Endothelial cell of umbilical vein (primary cell): ENCODE results near the gene MCF2L. TPM values are rescaled to one million over a fixed set of nuclear protein-coding genes. Genes with fewer than 3 reads are reported as not detected.

Experiments
- BruUV-seq: library from RNA; stranded (reverse); fragments of 400-500 nt; replicated peaks from 2 replicates; lab custom pipeline; 2021; lab: Mats Ljungman, UMichigan
- CTCF ChIA-PET: fragments of 300-600, 350-600 bp; sonication (Branson Sonifier 250); formaldehyde crosslinking; loops from one replicate; lab custom pipeline; 2021; ENCODE audit warnings: antibody characterized with exemption, inconsistent platforms; lab: Charles Lee
- POLR2A ChIA-PET: fragments of 300-600, 350-600 bp; sonication (Branson Sonifier 250); formaldehyde crosslinking; loops from one replicate; lab custom pipeline; 2021; ENCODE audit warnings: antibody characterized with exemption, inconsistent platforms; lab: Charles Lee
- DNase-seq: peaks from one replicate; pipeline ENCODE4 v3.0.0-alpha.2; 2011; ENCODE audit warnings: low read depth, low spot score
- FAIRE-seq: peaks from 2 replicates; lab custom pipeline; 2011; peaks lifted over from hg19 to GRCh38; lab: Jason Lieb, UNC
- H2AFZ ChIP-seq: 2 replicates; pipeline ENCODE4 v1.6.0; 2012; ENCODE audit warnings: low read depth, low read length, control low read depth, inconsistent platforms
- H3K27ac ChIP-seq: 2 replicates; pipeline ENCODE4 v1.5.1; 2011; ENCODE audit warnings: low read depth, mild to moderate bottlenecking, control low read depth, low read length, moderate library complexity; ENCODE audit not compliant: insufficient read depth
- H3K27me3 ChIP-seq, 2 experiments: 2 replicates each; pipeline versions ENCODE4 v1.6.0 to v1.6.1; 2011; ENCODE audit warnings: low read length in 2 of 2, mixed read lengths in 1 of 2; ENCODE audit not compliant: control insufficient read depth in 2 of 2, insufficient read depth in 2 of 2
- H3K36me3 ChIP-seq, 2 experiments: 2 replicates in 1 of 2; 3 replicates in 1 of 2; pipeline ENCODE4 v1.5.1; 2011; ENCODE audit warnings: low read length in 2 of 2, mild to moderate bottlenecking in 1 of 2, moderate library complexity in 1 of 2; ENCODE audit not compliant: control insufficient read depth in 2 of 2, insufficient read depth in 2 of 2; ENCODE audit errors: extremely low read depth in 1 of 2
- H3K4me1 ChIP-seq: 3 replicates; pipeline ENCODE4 v1.5.1; 2011; ENCODE audit warnings: mild to moderate bottlenecking, low read length; ENCODE audit not compliant: control insufficient read depth, insufficient read depth; ENCODE audit errors: extremely low read depth
- H3K4me2 ChIP-seq: 2 replicates; pipeline ENCODE4 v1.6.1; 2011; ENCODE audit warnings: low read length, control low read depth, mixed read lengths; ENCODE audit not compliant: insufficient read depth
- H3K4me3 ChIP-seq, 3 experiments: fragments of 200-600 bp in 1 of 3; sonication (generic), shearing (Covaris generic) in 1 of 3; replicated peaks in 1 of 3; 2 replicates each; pipeline ENCODE4 v1.5.1; 2011 to 2016; ENCODE audit warnings: control low read depth in 3 of 3, low read length in 3 of 3, mild to moderate bottlenecking in 2 of 3, inconsistent platforms in 1 of 3, low read depth in 1 of 3, moderate library complexity in 1 of 3; ENCODE audit not compliant: insufficient read depth in 1 of 3
- H3K79me2 ChIP-seq: 2 replicates; pipeline ENCODE4 v1.6.0; 2012; ENCODE audit warnings: low read length, inconsistent platforms; ENCODE audit not compliant: control insufficient read depth, insufficient read depth
- H3K9ac ChIP-seq: replicated peaks from 2 replicates; pipeline ENCODE3; 2011; ENCODE audit warnings: low read length, control low read depth; ENCODE audit not compliant: insufficient read depth; ENCODE audit errors: extremely low read depth
- H3K9me1 ChIP-seq: replicated peaks from 3 replicates; pipeline ENCODE4 v1.6.0; 2011; ENCODE audit warnings: mild to moderate bottlenecking, low read length; ENCODE audit not compliant: control insufficient read depth, insufficient read depth; ENCODE audit errors: extremely low read depth
- H3K9me3 ChIP-seq: replicated peaks from 2 replicates; pipeline ENCODE4 v1.5.1; 2012; ENCODE audit warnings: low read length, inconsistent platforms; ENCODE audit not compliant: control insufficient read depth, insufficient read depth
- H4K20me1 ChIP-seq: replicated peaks from 2 replicates; pipeline ENCODE3; 2011; ENCODE audit warnings: mild to moderate bottlenecking, low read length; ENCODE audit not compliant: control insufficient read depth, insufficient read depth; ENCODE audit errors: extremely low read depth
- CTCF ChIP-seq, 2 donors: IDR thresholded peaks; 1 replicate in 1 of 2; 2 replicates in 1 of 2; pipeline ENCODE4 v1.5.1; 2011; ENCODE audit warnings: low read length in 2 of 2, mild to moderate bottlenecking in 2 of 2, moderate library complexity in 2 of 2, control low read depth in 1 of 2, inconsistent platforms in 1 of 2, low read depth in 1 of 2; ENCODE audit not compliant: insufficient read depth in 1 of 2; ENCODE audit errors: extremely low read depth in 1 of 2
- EZH2 ChIP-seq: IDR thresholded peaks from 2 replicates; pipeline ENCODE4 v1.6.1; 2012; ENCODE audit warnings: borderline replicate concordance, low read depth, mild to moderate bottlenecking, moderate library complexity, low read length, inconsistent platforms; ENCODE audit not compliant: severe bottlenecking
- FOS ChIP-seq: IDR thresholded peaks from 2 replicates; pipeline ENCODE4 v1.6.1; 2011; ENCODE audit warnings: mild to moderate bottlenecking, low read length, moderate library complexity, borderline replicate concordance; ENCODE audit not compliant: insufficient read depth
- GATA2 ChIP-seq: IDR thresholded peaks from 2 replicates; pipeline ENCODE4 v1.7.0; 2011; ENCODE audit warnings: low read depth, mild to moderate bottlenecking, moderate library complexity, mixed read lengths, low read length; ENCODE audit not compliant: insufficient read length, insufficient read depth
- JUN ChIP-seq: IDR thresholded peaks from 2 replicates; pipeline ENCODE4 v1.6.1; 2011; ENCODE audit warnings: borderline replicate concordance, low read depth; ENCODE audit not compliant: insufficient read length, insufficient read depth
- MAX ChIP-seq: IDR thresholded peaks from 2 replicates; pipeline ENCODE4 v1.6.1; 2011; ENCODE audit not compliant: insufficient read depth, insufficient read length
- MYC ChIP-seq: IDR thresholded peaks from one replicate; pipeline ENCODE4 v1.6.1; 2011; ENCODE audit warnings: mild to moderate bottlenecking, low read depth, low read length
- POLR2A ChIP-seq: IDR thresholded peaks from 2 replicates; pipeline ENCODE4 v1.6.1; 2012; ENCODE audit warnings: low read depth, mild to moderate bottlenecking, control low read depth, low read length
- POLR2AphosphoS5 ChIP-seq: IDR thresholded peaks from 2 replicates; pipeline ENCODE4 v1.6.1; 2012; ENCODE audit warnings: low read depth, mild to moderate bottlenecking, control low read depth, low read length, moderate library complexity; ENCODE audit not compliant: insufficient read depth
- dilution Hi-C: fragments of 300-500 bp; cut with MboI; formaldehyde crosslinking; loops from one replicate; pipeline ENCODE4 v1.15.0; 2019; ENCODE audit warnings: low sequenced_read_pairs; ENCODE audit not compliant: extremely low pct_ligation_motif_present
- intact Hi-C: fragments of 100-400 bp; cut with micrococcal nuclease; formaldehyde crosslinking; loops from one replicate; pipeline ENCODE4 v1.10.0; 2022
- polyA plus RNA-seq, 4 experiments: library from polyadenylated mRNA; depleted of rRNA in 3 of 4; stranded (reverse) in 3 of 4; unstranded in 1 of 4; fragments of >200 nt; gene quantifications; 2 replicates each; pipeline versions ENCODE4 v1.2.1 to v1.2.3, GENCODE V29; 2011 to 2012; ENCODE audit warnings: missing spikeins in 1 of 4
- total RNA-seq: library from RNA; stranded (reverse); gene quantifications from 2 replicates; pipeline ENCODE4 v1.2.3, GENCODE V29; 2021

Gene MCF2L
- total and polyA plus RNA-seq, 2 donors (not counting 3 experiments of a cell fraction or from before 2014, with no cell fraction given): 0.33 to 0.58 TPM

- no peaks in the 10 kb centered on the region for H3K4me1 ChIP-seq
- no peak overlapping the region for H3K27ac ChIP-seq
- intact Hi-C loops (loop anchor here (1.0 to 10.0 kb wide), 2 partner anchors 87 to 394 kb away; no protein-coding TSS in a partner anchor), dilution Hi-C loops (no loop called here)
- no peaks in the 10 kb centered on the region for H3K79me2 ChIP-seq
- FAIRE-seq (no peak), DNase-seq (no peak)
- H4K20me1 ChIP-seq: no peaks in the 10 kb centered on the region
- H3K9ac ChIP-seq: no peak overlapping the region
- no peaks in the 10 kb centered on the region for H3K36me3 ChIP-seq
- H3K4me2 ChIP-seq: no peak overlapping the region
- no peaks in the 10 kb centered on the region for H3K9me1 ChIP-seq
- H3K4me3 ChIP-seq: no peak overlapping the region
- CTCF ChIA-PET: interaction anchor here (0.8 to 5.7 kb wide), 11 partner anchors 9 to 365 kb away, joined by 3 to 114 read pairs (median 4); partner anchors contain the start of gene MCF2L
- no peak overlapping the region for H2AFZ ChIP-seq
- BruUV-seq: no TSS peak
- no peaks in the 10 kb centered on the region for H3K9me3 ChIP-seq
- TF ChIP-seq JUN (no peak), POLR2AphosphoS5 (no peak), MYC (no peak), GATA2 (no peak), FOS (no peak), MAX (no peak), CTCF (IDR thresholded peaks at IDR 0.05; ENCODE audit: extremely low read depth in 1 of 2, insufficient read depth in 1 of 2, low read depth in 1 of 2, low read length in 2 of 2) (no peak), EZH2 (no peak), POLR2A (no peak)
- POLR2A ChIA-PET: no interaction called here
- no peaks in the 10 kb centered on the region for H3K27me3 ChIP-seq
Measured at GRCh38 chr13:113029061-113029445, 60.0 kb downstream of the MCF2L start.
